Stimulated activated CD4-positive, alpha-beta T cell treated with anti-CD3 and anti-CD28 coated beads, Interleukin-4, amount 100 ng/mL, for 24 hours (primary cell): ENCODE results near the gene CCDC146.
"Not testable (repeated sequence)": the region's sequence is repeated elsewhere in the genome, so short reads cannot be mapped to it uniquely, and the experiment has no call there.

Experiments
- DNase-seq: peaks from one replicate; pipeline ENCODE4 v3.0.0-alpha.2; 2020

The CCDC146 gene

DNA sequence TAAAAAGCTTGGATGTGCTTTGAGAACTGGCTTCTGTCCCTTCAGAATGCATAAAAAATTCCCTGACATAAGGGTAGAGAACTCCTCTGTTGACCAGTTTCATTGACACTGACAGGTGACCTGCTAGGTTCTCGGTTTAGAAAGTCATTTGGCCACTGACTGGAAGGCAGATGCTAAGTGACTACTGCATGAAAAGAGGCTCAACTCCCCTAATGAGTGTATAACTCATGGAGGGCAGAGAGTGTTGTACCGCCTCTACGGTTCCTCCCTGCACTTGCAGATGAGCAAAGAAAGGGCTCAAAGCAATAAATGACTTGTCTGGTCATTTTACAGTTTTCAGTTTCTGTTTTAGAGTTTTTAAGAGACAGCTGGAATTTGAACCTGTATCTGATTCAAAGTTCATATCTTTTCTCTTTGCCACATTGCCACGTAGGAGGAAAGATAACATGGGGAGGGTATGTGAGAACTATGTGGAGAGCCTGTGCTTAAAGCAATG is 80.1 kb downstream of the CCDC146 start:
- no peak for DNase-seq

DNA sequence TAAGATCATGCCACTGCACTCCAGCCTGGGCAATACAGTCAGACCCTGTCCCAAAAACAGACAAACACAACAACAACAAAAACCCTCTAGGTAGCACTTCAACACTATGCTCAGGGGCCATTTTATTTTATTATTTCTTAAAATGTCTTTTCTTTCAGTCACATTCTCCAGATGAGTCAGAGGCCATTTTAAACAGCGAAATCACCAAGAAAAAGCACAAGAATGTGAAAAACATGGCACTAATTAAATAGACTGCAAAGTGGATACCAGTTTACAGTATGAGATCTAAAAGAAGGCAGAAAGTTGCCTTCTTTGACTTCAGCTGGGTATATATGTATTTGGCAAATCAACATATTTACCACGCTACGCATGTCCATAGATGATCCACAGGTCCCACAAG is 83.3 kb downstream of the CCDC146 start:
- no peak for DNase-seq

DNA sequence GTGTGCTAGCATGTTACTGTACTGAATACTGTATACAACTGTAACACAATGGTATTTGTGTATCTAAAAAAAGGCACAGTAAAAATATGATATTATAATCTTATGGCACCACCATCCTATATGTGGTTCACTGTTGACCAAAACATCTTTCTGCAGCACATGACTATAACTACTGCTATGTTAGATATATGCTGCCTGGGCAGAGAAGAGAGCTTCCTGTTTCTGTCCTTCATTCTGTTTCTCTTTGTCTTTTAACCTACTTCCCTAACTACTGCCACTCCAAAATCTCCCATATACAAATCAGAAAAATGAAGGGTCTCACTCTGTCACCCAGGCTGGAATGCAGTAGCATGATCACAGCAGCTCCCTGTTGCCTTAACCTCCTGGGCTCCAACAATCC is 86.0 kb downstream of the CCDC146 start:
- DNase-seq: no peak

DNA sequence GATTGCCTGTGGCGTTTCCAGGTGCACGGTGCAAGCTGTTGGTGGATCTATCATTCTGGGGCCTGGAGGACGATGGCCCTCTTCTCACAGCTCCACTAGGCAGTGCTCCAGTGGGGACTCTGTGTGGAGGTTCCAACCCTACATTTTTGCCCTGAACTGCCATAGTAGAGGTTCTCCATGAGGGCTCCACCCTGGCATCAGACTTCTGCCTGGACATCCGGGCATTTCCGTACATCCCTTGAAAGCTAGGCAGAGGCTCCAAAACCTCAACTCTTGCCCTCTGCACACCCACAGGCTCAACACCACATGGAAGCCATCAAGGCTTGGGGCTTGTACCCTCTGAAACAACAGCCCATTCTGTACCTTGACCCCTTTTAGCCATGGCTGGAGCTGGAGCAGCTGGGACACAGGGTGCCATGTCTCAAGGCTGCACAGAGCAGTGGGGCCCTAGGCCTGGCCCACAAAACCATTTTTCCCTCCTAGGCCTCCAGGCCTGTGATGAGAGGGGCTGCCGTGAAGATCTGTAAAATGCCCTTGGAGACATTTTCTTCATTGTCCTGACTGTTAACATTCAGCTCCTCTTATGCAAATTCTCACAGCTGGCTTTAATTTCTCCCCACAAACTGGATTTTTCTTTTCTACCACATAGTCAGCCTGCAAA is 87.2 kb downstream of the CCDC146 start:
- no peak for DNase-seq

DNA sequence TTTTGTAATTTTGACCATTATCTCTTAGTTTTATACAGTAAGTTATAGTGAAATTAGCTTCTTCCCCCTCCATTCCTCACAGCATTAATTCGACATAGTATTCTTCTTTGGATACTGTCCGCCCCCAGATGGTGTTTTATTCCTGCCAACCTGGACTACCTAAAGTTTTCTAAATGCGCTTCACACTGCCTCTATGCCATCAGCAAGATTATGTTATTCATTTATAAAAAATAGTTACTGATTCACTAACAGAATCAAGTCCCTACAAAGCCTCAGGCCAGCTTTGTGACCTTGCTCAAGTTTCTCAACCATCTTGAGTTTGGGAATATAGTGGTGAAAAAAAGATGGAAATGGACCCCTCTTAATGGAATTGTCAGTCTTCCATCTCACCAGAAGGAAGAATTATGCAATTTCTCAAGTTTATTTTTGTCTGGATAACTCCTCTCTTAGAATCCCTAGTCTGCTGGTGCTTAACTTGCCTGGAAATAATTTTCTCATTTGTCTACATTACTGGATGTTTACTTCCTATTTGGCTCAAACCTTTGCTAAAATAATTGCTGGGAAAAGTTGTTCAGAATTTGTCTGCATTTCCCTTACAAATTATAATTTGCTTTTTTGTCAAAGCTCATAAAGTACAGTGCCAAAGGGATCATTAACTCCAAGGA is 93.9 kb downstream of the CCDC146 start:
- no peak for DNase-seq

DNA sequence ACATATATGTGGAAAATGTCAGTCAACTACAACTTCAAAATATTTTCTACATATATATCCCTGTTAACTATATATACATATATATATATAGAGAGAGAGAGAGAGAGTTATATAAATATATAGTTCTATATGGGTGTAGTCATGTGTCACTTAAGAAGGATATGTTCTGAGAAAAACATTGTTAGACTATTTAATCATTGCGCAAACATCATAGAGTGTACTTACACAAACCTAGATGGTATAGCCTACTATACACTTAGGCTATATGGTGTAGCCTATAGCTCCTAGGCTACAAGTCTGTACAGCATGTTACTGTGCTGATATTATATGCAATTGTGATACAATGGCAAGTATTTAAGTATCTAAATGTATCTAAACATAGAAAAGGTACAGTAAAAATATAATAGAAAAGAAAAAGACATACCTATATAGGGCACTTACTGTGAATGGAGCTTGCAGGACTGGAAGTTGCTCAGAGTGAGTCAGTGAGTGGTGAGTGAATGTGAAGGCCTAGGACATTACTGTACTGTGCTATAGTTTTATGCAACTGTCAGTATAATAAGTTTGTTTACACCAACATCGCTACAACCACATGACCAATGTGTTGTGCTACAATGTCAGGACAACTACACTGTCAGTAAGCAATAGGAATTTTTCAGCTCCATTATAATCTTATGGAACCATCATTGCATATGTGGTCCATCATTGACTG is 95.2 kb downstream of the CCDC146 start:
- DNase-seq: no peak

DNA sequence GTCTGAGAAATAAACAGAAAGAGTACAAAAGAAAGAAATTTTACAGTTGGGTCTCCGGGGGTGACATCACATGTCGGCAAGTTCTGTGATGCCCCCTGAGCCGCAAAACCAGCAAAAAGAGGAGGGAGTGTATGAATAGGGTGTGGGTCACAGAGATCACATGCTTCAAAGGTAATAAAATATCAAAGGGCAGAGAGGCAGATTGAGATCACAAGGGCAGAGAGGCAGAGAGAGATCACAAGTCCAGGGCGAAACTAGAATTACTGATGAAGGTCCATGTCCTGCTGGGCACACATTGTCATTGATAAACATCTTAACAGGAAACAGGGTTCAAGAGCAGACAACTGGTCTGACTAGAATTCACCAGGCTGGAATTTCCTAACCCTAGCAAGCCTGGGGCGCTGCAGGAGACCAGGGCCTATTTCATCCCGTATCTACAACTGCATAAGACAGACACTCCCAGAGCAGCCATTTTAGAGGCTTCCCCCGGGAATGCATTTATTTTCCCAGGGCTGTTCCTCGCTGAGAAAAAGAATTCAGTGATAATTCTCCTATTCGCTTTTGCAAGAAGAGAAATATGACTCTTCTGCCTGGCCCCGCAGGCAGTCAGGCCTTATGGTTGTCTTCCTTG is 97.4 kb downstream of the CCDC146 start:
- not testable (repeated sequence) for DNase-seq

DNA sequence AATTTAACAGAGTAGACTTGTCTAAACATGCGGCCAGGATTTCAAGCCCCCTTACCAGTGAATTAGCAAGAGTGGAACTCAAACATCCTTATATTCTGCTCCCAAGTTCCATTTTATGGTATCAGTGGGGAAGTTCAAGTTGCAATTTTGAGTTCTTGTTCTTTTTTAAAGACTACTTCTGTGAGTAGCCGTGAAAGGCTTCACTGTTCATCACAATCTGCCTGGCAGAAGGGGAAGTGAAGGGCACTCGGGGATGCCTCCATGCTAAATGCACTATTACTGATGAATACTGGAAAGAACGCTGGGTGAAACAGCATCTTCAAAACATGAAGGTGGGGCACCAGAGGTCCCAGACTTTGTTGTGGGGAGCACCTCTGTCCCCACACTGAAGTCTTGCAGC is 99.7 kb downstream of the CCDC146 start:
- no peak for DNase-seq

DNA sequence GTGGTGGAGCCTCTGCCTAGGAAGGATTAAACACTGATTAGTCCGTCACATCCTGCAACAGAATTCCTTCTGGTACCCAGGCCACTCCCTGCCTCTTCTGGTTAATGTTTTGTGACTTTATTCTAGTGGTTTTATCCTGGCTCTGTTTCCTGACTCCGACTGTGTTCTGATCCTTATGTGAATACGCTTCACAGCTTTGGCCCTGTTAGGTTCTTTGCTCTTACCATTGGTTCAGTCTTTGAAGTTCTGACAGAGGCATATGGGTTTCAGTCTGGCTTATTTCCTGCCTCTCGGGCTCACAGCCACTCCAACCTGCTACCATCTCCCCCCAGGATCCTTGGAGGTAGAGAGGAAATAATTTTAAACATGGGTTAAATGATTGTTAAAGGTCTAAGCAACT is 100.4 kb downstream of the CCDC146 start:
- no peak for DNase-seq

DNA sequence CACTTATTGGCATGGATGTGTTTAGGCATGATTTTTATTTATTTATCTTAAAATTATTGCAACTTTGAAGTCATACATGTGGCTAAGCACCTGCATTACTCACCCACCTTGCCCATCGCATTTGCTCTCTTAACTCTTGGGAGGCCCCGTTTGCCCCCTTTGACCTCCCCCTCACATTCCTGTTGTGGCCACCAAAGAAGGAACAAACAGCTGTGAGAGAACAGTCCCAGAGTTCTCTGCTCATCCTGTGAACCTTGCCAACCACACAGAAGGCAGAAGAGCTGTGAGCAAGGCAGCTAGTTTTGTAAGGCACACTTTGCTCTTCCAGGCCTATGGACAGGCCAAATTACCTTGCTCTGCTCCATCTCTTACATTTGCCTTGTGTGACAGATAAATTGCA is 100.8 kb downstream of the CCDC146 start:
- DNase-seq: no peak

DNA sequence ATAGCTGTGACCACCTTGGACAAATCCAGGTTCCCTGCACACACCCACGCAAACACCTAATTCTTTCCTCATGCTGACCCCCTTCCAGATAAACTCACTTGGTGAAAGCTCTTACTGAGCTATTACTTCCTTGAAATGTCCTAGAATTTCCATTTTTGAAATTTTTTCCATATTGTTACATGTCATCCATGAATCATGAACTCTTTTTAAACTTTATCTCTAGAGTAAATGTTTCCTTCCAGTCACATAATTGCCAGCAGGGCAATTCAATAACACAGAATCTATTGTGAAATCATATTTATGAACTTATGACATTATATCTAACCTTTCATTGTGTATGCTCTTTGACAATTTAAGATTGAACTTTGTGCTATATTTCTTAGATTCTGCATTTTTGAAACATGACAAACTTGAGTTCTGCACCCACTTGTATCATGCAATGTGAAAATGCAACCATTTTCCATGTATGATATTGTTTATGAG is 104.0 kb downstream of the CCDC146 start:
- no peak for DNase-seq

DNA sequence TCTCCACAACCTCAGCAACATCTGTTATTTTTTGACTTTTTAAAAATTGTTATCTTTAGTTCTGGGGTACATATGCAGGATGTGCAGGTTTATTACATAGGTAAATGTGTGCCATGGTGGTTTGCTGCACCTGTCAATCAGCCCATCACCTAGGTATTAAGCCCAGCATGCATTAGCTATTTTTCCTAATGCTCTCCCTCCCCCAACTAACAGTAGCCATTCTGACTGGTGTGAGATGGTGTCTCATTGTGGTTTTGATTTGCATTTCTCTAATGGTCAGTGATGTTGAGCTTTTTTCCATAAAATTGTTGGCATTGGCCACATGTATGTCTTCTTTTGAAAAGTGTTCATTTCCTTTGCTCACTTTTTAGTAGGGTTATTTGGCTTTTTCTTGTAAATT is 106.4 kb downstream of the CCDC146 start:
- not testable (repeated sequence) for DNase-seq

DNA sequence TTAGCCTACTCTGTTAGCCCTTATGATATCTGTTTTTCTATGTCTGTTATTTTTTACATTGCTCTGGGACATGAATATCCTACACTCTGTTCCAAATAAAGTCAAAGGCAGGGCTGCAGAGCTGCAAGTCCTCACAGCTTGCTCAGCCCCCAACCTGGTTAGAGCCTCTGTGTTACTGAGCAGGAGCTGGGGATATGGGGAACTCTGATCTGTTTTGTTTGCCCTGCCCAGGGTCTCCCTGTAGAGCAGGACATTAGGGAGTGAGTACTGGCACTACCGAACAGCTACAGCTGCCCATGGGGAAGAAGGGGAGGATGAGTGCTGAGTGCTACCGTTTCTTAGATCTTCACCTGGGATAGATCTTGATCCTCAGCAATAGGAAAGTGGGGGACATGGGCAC is 110.1 kb downstream of the CCDC146 start:
- DNase-seq: no peak

DNA sequence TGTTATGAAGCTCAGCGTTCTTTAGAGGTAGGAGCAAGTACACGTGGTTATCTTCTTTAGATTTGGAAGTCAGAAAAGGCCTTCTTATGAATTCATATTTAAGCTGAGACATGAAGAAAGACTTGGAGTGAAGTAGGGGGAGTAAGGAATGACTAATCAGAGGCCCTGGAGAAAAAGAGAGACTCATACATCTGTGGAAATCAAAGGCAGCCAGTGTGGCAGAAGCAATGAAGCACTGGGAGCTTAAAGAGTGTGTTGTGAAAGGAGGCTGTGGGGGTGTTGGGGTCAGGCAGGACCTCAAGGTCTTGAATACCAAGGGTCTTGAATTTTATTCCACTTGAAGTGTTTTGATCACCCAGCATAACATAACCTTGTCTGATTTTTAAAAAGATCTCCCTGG is 112.9 kb downstream of the CCDC146 start:
- no peak for DNase-seq

DNA sequence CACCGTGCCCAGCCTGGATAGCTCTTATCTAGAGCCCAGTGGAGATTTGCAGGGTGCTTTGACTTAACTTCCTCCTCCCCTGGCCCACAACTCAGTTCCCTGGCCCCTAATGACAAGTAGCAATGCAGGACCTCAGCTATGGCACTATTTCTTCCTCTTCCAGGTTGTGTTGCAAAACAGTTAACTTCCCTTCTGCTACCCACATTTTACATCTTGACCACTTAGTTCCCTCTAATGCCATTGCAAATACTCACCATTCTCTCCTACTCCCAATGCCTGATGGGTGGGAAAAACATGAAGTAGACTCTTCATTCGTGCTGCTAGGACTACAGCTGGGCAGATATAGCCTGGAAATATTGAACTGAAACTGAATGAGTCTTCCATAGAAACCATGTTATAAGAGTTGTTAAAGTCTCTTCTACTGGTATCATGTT is 116.3 kb downstream of the CCDC146 start:
- no peak for DNase-seq

DNA sequence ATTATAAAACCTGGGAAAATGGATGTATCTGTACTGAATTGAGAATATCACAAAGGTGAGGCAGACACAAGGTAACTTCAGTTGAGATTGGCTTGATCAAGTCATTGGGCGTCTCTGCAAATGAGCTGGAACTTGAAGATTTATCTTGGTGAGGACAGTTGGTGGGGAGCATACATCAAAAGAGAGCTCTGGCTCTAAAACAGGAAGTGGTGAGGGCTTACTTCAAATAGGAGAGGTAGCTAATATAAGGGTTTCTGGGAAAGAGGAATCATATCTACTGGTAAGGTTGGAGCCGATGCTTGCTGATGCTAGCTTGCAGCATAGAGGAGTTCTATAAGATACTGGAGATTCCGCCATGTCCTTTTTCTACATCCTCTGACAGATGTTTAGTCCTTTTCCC is 117.1 kb downstream of the CCDC146 start:
- no peak for DNase-seq

DNA sequence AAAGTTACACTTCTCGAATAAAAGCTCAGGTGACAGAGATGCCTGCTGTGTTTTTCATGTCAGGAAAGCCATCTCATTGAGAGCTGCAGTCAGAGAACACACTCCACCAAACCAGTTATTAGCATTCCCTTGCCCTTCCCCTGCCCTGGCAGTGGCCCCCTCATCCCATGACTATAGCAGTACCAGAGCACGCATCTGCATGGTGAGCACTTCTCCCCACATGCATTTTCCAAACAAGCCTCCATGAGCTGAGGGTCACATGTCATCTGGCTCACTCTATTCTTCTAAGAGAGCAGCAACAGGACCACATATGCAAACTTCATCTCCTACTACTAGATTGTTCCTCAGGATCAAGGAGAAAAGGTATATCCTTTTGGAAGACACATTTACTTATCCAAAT is 119.7 kb downstream of the CCDC146 start:
- no peak for DNase-seq

DNA sequence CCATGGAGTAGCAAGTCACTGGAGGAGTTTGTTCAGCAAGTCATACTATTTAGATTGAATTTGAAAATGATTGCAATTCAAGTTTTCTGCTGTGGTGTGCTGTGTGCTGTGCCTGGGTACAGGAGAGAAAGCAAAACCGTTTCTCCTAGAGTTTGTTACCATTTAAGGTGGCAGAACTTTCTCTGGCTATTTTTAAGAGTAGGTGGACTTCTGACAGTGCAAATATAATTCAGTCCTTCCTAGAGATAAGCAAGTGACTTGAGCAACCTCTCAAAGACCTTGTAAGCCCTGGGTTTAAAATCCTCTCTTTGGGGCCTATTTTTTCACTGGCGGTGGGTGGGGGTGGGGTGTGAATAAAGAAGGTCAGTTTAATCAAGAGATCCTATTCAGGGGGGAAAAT is 120.1 kb downstream of the CCDC146 start:
- DNase-seq: no peak

DNA sequence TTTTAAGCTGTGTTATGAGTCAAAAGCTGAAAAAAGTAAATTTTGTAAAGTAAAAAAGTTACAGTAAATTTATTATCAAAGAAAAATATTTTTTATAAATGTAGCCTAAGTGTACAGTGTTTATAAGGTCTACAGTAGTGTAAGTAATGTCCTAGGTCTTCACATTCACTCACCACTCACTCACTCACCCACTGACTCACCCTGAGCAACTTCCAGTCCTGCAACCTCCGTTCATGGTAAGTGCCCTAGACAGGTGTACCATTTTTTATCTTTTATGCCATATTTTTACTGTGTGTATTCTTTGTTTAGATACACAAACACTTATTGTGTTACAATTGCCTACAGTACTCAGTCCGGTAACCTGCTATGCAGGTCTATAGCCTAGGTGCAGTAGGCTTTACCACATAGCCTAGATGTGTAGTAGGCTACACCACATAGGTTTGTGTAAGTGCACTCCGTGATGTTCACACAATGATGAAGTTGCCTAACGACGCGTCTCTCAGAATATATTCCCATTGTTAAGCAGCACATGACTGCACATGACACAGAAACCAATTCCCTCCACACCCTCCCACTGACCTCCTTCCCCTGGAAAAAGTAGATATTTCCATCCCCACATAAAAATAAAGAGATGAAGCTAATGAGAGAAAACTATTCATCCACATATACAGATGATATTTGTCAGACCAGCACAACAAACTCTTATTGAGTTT is 122.0 kb downstream of the CCDC146 start:
- DNase-seq: no peak

DNA sequence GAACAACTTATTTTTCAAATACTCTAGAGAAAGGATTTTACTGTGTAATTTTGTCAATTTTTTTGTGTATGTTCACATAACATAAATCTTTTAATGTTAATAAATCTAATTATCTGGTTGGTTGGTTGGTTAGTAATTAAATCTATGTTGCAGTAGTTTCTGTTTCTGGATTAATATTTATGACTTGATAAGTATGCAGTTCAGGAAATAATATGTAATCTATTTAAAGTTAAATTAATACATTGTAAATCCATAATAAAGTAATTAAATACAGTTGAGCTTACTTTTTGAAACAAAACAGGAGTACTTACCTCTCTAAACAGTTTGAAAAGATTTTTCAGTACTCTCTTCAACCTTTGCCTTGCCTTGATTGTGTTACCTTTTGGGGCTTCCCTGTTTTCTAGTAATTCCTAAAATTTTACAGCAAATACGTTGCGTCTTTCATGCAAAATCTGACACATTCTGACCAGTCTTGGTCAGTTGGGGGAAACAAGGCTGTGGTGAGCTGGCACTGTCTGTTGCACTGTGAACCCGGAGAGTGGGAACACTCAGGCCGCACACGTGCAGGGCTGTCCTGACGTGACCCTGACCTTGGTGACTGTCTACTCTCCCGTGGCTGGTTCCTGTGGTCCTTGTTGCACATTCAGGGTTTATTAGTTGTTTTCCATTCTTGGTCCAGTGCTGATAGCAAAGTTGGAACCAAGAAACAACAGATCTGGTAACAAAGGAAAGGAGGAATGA is 122.8 kb downstream of the CCDC146 start:
- no peak for DNase-seq

DNA sequence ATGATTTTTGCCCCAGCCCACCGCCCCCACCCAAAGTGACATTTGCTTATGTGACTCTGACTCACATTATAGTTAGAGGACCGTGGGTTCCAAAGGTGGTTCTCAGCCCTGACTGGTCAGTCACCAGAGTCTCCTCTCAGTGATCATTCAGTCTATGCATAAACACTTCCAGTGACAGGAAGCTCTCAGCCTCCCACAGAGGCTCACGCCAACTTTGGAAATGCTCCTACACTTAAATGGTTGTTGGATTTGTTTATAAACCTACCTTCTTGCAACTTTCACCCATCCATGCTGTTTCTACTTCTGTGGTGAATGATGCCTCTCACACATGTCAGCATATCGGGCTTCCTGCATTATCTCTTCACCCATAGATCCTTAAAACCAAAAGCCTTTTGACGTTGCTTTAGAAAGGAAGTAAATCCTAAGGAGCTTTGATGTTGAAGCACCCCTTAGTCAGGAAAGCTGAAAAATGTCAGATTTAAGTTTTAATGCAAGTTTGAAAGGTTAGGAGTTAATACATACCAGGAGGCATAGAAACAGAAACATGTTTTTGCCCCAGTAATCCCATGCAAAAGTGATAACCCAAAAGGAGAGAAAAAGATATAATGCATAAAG is 123.7 kb downstream of the CCDC146 start:
- DNase-seq: no peak
